GM19239 (cell line): ENCODE results near the gene WNT6.

ENCODE experiments used
- DNase-seq: peaks from one replicate; pipeline ENCODE4 v3.0.0; 2011; ENCODE audit warnings: low spot score; ENCODE audit not compliant: insufficient read length
- FAIRE-seq: peaks from 2 replicates; lab custom pipeline; 2011; peaks lifted over from hg19 to GRCh38; lab: Jason Lieb, UNC

WNT6 gene

DNA sequence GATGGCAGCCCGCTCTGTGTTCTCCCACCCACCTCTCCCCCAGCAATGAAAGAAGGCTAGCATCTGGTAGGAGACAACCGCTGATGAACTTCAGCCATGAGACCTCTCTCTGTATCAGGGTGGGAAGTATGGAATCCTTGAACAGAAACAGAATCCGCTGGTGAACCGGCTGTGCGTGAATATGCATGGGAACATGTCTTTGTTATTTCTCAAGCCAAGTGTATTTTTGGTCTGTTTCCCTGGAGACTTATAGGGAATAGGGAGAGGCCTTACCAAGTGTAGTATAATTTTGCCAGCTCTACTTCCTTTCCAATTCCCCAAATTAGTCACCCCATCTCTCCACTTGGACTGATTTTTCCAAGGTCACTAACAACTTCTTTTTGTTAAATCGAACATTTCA lies 51.1 kb downstream of the WNT6 start:
- DNase-seq (no peak), FAIRE-seq (no peak)

- DNase-seq, result no peak
- FAIRE-seq, result peak; percentile 39
Measured at GRCh38 chr2:218920504-218920903, 60.9 kb downstream of the WNT6 start.
